Measurements from ENCODE around the gene CNEP1R1. TPM values are rescaled to one million over a fixed set of nuclear protein-coding genes. Genes with fewer than 3 reads are reported as not detected.

CNEP1R1 gene
- total RNA-seq, 1 donor = 16.2 TPM

DNA sequence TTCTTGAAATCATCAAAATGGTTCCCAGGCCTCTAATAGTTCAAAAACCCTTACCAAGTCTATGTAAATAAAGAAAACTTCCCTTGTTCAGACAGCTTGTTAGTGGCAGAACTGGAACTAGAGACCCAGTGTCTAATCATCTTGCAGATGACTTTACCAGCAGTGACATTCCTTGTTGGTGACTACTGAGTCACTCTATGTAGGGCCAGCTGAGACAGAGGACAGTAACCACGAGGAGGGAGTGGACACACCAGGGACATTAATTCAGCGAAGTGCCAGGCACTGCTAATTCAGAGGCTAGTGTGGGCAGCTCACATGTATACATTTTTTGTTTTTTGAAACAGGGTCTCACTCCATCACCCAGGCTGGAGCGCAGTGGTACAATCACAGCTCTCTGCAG, 34.6 kb downstream of the CNEP1R1 start:
- no peak for DNase-seq (ENCODE audit: low read depth in 2 of 3, low spot score in 2 of 3)

DNA sequence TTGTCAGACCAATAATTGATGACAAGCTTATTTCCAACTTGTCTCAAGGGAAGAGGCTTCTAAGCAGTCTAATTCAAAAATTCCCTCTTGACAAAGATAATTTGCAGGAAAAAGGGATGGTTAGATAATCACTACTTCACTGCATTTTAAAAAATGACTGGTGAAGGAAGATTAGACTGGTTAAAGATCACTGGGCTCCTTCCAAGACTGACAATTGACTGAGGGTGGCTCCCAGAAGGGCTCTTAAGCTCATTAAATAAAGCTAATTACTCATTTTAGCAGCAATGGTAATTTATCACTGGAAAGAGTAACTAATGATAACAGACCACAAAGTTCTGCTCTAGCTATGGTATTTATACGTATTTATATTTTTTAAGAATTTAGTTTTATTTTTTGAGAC, 36.3 kb downstream of the CNEP1R1 start:
- no peak for DNase-seq (ENCODE audit: low read depth in 2 of 3, low spot score in 2 of 3)

DNA sequence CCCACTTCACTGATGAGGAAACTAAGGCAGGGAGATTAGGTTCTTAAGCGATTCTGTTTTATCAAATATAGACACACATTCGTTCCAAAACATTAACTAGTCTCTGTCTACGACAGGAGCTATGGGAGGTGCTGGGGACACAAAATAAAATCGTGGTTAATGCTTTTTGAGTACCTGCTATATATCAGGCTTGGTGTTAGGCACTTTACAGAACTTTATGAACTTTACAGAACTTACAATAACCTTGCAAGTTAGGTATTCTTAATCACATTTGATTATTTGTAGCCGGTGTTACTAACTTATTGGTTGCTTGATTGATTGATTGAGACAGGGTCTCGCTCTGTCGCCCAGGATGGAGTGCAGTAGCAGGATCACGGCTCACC, 40.2 kb downstream of the CNEP1R1 start:
- no peak for DNase-seq (ENCODE audit: low read depth in 2 of 3, low spot score in 2 of 3)

GRCh38 chr16:50065624-50066481, 40.8 kb downstream of the CNEP1R1 start, which contains the start of gene HEATR3:
HEATR3 (plus strand) TSS chr16:50065970; CDS start chr16:50066132, 162 bp downstream.
- DNase-seq (ENCODE audit: low read depth in 2 of 3, low spot score in 2 of 3) = peak; percentile 93 to 94 (median 94)

DNA sequence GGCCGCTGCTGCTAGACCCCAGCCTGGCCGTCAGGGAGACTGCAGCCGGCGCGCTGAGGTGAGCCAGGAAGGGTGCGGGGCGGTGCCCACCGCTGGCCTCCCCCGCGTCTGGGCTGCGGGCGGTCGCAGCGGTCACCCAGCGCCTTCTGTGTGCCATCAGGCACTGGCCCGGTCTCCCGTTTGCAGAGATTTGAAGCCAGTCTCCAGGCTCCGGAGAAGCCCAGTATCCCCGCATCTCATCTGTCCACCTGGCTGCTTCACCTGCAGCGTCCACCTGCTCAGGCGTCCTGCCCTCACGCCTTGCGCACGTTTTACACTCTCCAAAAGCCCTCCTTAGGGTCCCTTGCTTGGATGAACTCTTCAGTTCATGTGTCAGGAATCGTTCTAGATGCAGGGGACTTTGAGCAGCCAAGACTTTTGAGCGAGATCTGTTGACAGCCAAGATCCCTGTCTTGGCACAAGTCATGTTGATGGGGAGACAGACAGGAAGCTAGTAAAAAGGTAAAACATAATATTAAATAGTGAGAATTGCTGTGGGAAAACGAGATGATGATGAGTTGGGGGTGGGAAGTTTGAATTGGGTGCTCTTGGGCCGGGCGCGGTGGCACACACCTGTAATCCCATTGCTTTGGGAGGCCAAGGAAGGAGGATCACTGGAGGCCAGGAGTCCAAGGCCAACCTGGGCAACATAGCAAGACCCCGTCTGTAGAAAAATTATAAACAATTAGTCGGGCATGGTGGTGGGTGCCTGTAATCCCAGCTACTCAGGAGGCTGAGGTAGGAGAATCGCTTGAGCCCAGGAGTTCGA, 41.7 kb downstream of the CNEP1R1 start:
- DNase-seq (ENCODE audit: low read depth in 2 of 3, low spot score in 2 of 3) = peak in 1 of 3 donors; percentile 11

DNA sequence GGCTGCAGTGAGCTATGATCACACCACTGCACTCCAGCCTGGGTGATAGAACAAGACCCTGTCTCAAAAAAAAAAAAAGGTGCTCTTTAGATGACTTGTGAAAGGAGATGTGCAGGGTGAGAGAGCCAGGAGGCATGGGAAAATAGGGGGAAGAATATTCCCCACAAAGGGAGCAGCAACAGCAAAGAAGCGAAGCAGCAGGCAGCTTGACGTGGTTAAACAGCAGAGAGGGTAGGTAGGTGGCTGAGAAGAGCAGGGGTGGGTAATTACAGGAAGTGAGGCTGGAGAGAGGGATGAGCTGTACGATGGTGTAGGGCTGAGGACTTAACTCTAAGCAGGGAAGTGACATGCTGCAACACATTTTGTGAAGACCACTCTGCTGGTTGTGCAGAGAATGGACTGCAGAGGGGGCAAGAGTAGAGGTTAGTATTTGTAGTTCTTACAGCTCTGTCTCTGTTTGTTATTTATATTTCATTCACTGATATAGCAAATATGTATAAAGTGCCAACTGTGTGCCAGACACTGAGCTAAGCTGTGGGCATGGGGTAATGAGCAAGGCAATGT, 42.3 kb downstream of the CNEP1R1 start:
- peak in 2 of 3 donors; percentile 60 to 80 for DNase-seq (ENCODE audit: low read depth in 2 of 3, low spot score in 2 of 3)

DNA sequence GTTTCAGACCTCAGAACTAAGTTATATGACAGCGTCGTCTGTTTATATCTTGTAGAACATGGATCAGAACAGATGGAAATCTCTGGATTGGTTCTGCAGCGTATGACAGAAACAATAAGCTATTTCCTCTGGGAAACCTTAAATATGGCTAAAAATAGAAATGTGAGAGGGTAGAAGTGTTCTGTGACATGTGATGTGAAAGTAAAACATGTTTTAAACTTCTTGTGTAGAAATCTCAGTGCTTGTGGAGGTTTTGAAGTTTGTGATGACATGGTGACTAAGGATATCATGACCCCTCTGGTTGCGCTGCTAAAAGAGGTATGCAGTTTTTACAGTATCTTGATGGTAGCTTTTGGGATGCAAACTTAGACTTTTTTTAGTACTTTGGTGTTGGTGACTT, 43.5 kb downstream of the CNEP1R1 start:
- no peak for DNase-seq (ENCODE audit: low read depth in 2 of 3, low spot score in 2 of 3)

- DNase-seq (ENCODE audit: low read depth in 2 of 3, low spot score in 2 of 3) = no peak
These were observed 44.0 kb downstream of the CNEP1R1 start for GRCh38 chr16:50069060-50069459.

DNA sequence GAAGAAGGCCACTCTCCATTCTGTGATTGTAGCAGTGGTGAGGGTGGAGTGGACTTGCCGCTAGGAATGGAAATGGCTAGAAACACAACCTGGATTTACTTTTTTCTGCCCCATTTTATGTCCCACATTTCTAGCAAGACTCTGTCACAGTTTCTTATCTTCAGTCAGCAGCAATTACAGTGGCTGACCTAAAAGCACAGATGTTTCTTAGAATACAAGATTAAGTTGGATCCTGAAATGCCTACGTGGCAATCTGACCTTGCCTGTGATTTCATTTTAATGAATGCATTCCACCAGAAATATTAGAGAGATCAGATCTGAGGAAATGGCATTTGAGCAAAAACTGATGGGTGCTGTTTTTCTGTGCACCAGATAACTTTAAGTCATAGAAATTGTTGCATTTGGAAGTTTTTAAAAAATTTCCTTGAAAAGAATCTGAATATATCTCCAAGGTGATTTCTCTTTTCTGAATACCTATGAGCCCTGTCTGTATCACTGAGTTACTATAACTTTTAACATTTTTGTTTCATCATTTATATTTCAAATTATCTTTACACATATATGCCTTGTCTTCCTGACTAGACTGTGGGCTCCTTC, 46.1 kb downstream of the CNEP1R1 start:
- peak in 2 of 3 donors; percentile 31 to 57 for DNase-seq (ENCODE audit: low read depth in 2 of 3, low spot score in 2 of 3)

GRCh38 chr16:50072730-50073129, 47.7 kb downstream of the CNEP1R1 start:
- DNase-seq (ENCODE audit: low read depth in 2 of 3, low spot score in 2 of 3) = no peak

GRCh38 chr16:50079397-50080140, 54.5 kb downstream of the CNEP1R1 start:
- no peak for DNase-seq (ENCODE audit: low read depth in 2 of 3, low spot score in 2 of 3)

DNA sequence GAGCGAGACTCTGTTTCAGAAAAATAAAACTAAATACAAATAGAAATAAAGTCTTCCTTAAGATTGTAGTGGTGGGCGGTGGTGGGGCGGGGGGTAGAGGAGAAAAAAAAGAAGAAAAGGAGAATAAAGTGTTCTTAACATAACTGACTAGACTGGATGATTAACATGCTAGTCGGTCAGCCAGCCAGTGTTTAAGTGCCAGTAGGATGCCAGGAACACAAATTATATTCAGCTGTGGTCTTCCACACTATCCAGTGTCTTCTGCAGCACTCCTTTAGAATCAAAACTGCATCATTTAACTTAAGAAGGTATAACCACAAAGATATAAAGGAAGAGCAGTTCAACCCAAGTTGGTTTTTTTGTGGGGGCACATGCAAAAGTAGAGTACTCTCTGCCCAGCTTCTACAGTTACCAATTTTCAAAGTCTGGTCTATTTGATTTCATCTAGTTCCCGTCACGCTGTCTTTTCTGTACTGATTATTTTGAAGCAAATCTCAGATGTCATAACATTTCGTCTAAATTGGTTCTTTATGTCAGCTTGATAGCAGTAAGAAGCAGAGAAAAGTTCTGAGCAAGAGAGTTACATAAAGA, 56.5 kb downstream of the CNEP1R1 start:
- no peak for DNase-seq (ENCODE audit: low read depth in 2 of 3, low spot score in 2 of 3)

DNA sequence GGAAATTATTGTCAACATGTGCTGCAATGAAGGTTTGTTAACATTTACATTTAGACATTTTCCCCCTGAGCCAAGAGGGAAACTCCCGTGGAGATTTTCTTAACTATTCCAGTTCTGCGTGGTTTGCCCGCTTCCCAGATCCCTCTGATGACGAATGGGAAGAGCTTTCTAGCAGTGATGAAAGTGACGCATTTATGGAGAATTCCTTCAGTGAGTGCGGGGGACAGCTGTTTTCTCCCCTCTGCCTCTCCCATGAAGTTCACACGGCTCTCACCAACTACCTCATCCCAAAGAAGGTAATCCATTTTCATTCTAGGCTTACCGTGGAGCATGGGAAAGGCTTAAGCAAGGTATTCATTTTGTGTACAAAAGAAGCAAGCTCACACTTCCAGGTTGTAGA, 59.0 kb downstream of the CNEP1R1 start:
- no peak for DNase-seq (ENCODE audit: low read depth in 2 of 3, low spot score in 2 of 3)

GRCh38 chr16:50086176-50086575, 61.2 kb downstream of the CNEP1R1 start:
- no peak for DNase-seq (ENCODE audit: low read depth in 2 of 3, low spot score in 2 of 3)

Small RNA genes within 50 kb of the gene (small RNA-seq; reads per million reads assigned to genes)
- not detected for gene RF00017

Other genes starting within 250 kb of the CNEP1R1 start
- 0.81 TPM for gene ZNF423, start 169.1 kb upstream of the CNEP1R1 start, total RNA-seq
- gene HEATR3, start 40.7 kb downstream of the CNEP1R1 start, total RNA-seq = 11.0 TPM
- gene TENT4B, start 128.1 kb downstream of the CNEP1R1 start, total RNA-seq = 3.5 TPM
- 225 TPM for gene ADCY7, start 241.3 kb downstream of the CNEP1R1 start, total RNA-seq

All from hematopoietic multipotent progenitor cell (in vitro differentiated cells).